ENCODE data around the gene MRGPRF. TPM values are rescaled to one million over a fixed set of nuclear protein-coding genes. Genes with fewer than 3 reads are reported as not detected.

The MRGPRF gene
- total RNA-seq, 2 experiments from 2014 or later: not detected

Other genes starting within 250 kb of the MRGPRF start
- 5.5 and 7.0 TPM in 2 replicates for gene CPT1A, start 171.3 kb downstream of the MRGPRF start, total RNA-seq (2014; rRNA removed; shearing (Covaris generic))
- gene CPT1A, start 171.3 kb downstream of the MRGPRF start, total RNA-seq (2022): 17.2 and 19.8 TPM in 2 replicates
- 48.3 and 75.0 TPM in 2 replicates for gene MRPL21, start 109.4 kb downstream of the MRGPRF start, total RNA-seq (2014; rRNA removed; shearing (Covaris generic))
- gene MRPL21, start 109.4 kb downstream of the MRGPRF start, total RNA-seq (2022): 50.4 and 68.3 TPM in 2 replicates
- gene IGHMBP2, start 109.4 kb downstream of the MRGPRF start, total RNA-seq (2014; rRNA removed; shearing (Covaris generic)): 17.5 and 27.3 TPM in 2 replicates
- gene IGHMBP2, start 109.4 kb downstream of the MRGPRF start, total RNA-seq (2022): 35.2 and 37.9 TPM in 2 replicates
- gene MRGPRD, start 32.3 kb downstream of the MRGPRF start, total RNA-seq (2014; rRNA removed; shearing (Covaris generic)): not detected in 2 replicates
- gene MRGPRD, start 32.3 kb downstream of the MRGPRF start, total RNA-seq (2022): not detected in 2 replicates
- gene TPCN2, start 35.7 kb upstream of the MRGPRF start, total RNA-seq (2014; rRNA removed; shearing (Covaris generic)): 21.5 and 30.0 TPM in 2 replicates
- gene TPCN2, start 35.7 kb upstream of the MRGPRF start, total RNA-seq (2022): 59.8 and 65.2 TPM in 2 replicates
- gene SMIM38, start 142.7 kb upstream of the MRGPRF start, total RNA-seq (2014; rRNA removed; shearing (Covaris generic)): 0.33 and 0.63 TPM in 2 replicates
- 0.11 and 0.77 TPM in 2 replicates for gene SMIM38, start 142.7 kb upstream of the MRGPRF start, total RNA-seq (2022)